ENCODE results near the gene HSPB2. TPM values are rescaled to one million over a fixed set of nuclear protein-coding genes. Genes with fewer than 3 reads are reported as not detected.

The HSPB2 gene, protein sequence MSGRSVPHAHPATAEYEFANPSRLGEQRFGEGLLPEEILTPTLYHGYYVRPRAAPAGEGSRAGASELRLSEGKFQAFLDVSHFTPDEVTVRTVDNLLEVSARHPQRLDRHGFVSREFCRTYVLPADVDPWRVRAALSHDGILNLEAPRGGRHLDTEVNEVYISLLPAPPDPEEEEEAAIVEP
- total RNA-seq = not detected in 2 replicates

DNA sequence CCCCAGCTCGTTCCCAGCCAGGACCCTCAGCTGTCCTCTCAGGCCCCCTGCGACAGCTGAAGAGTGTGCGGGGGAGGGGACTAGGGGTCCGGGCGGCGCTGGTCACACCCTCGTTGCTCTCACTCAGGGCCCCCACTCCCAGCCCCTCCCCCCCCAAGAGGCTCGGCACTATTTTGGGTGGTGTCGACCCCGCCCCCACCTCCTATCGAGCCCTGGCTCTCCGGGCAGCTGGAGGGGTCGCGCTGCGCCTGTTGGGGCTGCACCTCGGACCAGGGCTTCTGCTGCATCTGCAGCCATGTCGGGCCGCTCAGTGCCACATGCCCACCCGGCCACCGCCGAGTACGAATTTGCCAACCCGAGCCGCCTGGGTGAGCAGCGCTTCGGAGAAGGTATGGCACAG lies at the start of gene HSPB2:
HSPB2 (plus strand) TSS at position 200 of the 400 bp plus-strand sequence; CDS start at position 296, 96 bp downstream.

DNA sequence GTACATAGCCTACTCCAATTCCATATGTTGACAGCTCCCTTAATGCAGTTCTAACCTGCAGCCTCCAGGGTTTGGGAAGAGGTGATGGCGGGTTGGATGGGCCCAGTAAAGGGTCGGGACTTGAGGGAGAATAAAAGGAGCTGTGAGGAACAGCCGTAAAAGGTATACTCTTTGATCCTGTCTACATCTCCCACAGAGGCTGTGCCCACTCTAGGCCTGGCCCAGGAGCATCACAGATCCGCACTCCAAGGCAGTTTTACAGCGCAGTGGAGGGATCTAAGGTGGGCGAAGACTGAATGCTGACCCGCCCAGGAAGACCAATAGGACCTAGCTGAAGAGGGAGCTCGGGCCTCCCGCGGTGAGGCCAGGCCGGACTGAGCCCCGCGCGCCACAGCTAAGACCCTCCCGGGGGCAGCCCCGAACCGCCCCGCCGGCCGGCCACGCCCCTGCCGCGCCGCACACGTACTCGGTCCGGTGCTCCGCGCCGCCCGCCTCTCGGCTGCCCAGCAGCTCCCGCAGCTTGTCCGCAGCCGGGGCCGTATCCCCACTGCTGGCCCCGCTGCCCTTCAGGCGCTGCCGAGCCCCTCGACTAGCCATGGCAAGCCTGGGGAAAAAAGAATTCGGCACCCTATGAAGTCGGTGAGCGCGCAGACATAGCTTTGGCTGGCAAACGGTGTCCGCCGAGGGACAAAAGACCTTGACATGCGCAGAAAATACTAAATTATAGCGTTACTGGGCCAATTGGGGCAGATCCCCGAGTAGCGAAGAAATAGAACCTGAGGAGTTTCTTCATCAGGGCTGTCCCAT lies 41.4 kb upstream of the HSPB2 start, which contains the start of gene ALG9:
ALG9 (minus strand) TSS at position 696 of the 807 bp plus-strand sequence; CDS start at position 597, 99 bp downstream.

DNA sequence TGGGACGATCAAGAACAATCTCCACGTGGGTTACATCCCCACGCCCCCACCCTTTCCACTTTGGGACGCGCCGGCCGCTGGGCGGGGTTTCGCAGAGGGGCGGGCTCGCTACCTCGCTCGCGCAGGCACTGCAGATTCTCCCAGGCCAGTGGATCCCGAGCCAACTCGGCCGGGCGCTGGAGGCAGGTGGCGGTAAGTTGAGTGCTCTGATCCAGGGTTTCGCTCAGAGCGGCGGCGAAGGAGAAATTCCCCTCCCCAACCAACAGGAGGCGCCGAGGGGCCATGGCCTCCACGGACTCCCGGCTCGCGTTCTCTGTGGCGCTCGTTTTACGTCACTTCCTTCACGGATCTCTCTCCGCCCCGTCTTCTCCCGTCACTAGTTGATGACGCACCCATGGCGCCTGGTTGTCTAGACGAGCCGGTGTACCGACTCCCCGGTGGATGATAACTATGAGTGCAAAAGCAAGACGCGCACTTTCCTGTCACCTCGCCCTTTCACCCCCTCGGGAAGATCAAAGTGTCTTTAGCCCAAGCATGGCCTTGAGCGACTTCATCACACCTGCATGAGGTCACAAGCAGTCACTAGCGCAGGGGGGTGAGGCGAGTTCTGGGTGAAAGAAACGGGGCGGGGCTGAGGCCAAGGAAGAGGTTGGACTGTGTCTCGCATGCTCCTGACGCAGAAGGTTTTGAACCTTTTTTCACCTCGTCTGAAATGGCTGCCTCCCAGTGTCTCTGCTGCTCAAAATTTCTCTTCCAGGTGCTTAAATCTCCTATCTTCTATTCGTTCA lies 33.5 kb upstream of the HSPB2 start, which contains the start of the genes CFAP68 and FDXACB1:
CFAP68 (plus strand) TSS at position 693 of the 788 bp plus-strand sequence; CDS start at position 713, 20 bp downstream.
FDXACB1 (minus strand) TSS at position 317 of the 788 bp plus-strand sequence; CDS start at position 284, 33 bp downstream.

DNA sequence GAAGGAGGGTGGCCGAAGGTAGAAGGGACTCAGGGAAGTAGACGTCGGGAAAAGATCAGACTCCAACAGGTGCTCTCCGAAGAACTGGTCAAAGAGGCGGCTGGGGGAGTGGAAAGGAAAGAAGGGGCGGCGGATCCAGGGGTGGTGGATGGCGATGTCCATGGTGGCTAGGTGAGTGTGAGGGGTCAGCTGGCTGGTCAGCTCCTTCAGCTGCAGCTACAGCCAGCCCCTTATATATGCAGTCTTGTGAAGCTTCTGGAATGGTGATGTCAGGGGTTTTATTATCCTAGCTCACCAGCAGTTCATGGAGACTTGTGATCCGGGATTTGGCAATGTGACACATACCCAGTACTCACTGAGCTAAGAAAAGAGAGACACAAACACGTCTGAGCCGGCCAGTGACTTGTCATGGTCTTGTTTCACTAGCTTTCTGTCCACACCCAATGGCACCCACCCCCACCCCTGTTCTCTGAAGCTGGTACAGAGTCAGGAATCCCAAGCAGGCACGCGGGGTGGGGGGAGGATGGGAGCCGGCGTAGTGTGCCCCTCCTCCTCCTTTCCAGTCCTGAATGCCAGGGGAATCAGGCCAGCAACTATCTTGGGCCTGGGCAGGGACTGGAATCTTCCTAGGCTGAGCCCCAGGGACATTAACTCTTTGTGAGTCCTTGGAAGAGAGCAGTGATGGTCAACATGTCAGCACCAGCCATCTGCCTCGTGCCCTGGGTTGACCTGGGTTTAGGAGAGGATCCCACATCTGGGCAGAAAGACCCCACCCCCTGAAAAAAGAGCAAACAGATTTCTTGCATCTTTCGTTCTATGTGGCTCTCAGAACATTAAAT lies 752 bp upstream of the HSPB2 start, which contains the start of gene CRYAB:
CRYAB (minus strand) TSS at position 208 of the 839 bp plus-strand sequence; CDS start at position 162, 46 bp downstream.

DNA sequence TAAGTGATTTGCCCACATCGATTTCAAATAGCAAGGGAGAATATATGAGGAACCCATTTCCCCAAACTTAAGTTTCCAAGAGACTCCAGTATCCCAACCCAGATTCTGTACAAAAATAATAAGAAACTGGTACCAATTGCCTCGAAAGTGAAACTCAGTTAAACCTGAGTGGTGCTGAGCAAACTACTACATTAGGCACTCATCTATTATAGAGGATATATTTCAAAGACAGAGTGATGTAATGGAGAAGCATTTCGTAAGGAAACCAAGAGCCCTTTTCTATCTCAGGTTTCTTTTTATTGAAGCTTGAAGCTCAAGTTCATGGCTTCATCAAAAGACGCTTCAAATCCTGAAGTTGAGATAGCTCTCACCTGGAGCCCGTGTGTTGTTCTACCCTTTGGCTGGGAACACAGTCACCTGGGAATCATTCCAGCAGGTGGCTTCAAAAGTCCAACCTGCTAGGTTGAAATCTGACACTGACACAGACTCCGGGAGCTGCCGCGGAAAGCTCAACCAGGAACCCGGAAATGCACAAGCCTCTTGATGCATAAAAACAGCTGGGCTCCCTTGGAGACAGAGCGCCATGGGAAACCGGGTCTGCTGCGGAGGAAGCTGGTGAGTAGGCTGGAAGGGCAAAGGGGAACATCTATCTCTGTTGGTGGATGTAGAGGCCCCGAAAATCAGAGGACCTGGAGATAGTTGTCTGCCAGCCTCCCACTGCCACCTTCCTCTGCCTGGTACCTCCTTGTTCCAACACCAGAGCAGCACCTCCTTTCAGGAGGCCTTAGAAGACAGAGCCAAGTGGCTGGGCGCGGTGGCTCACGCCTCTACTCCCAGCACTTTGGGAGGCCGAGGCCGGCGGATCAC lies 6.1 kb downstream of the HSPB2 start, which contains the start of gene C11orf52:
C11orf52 (plus strand) TSS at position 524 of the 867 bp plus-strand sequence; CDS start at position 584, 60 bp downstream.

Small RNA genes within 50 kb of the gene (small RNA-seq; reads per million reads assigned to genes)
- gene C11orf52 (ENCODE audit: low replicate concordance) (not detected), gene GNG5P3 (ENCODE audit: low replicate concordance) (not detected), gene RNA5SP351 (ENCODE audit: low replicate concordance) (not detected), gene RPL37AP8 (ENCODE audit: low replicate concordance) (not detected)

Other genes starting within 250 kb of the HSPB2 start
- 15.8 and 36.1 TPM in 2 replicates for gene PPP2R1B, start 146.3 kb upstream of the HSPB2 start, total RNA-seq
- gene ALG9, start 41.2 kb upstream of the HSPB2 start, total RNA-seq = 31.3 and 52.7 TPM in 2 replicates
- gene FDXACB1, start 33.6 kb upstream of the HSPB2 start, total RNA-seq = 1.5 and 7.4 TPM in 2 replicates
- 9.3 and 11.2 TPM in 2 replicates for gene CFAP68, start 33.2 kb upstream of the HSPB2 start, total RNA-seq
- gene CRYAB, start 964 bp upstream of the HSPB2 start, total RNA-seq = 0.66 and 2.4 TPM in 2 replicates
- not detected in 2 replicates for gene C11orf52, start 6.2 kb downstream of the HSPB2 start, total RNA-seq
- gene DIXDC1, start 24.6 kb downstream of the HSPB2 start, total RNA-seq = 7.4 and 16.3 TPM in 2 replicates
- 35.0 and 63.6 TPM in 2 replicates for gene DLAT, start 112.7 kb downstream of the HSPB2 start, total RNA-seq
- 1.0 and 1.5 TPM in 2 replicates for gene PIH1D2, start 161.3 kb downstream of the HSPB2 start, total RNA-seq
- gene NKAPD1, start 161.6 kb downstream of the HSPB2 start, total RNA-seq = 21.9 and 24.3 TPM in 2 replicates
- gene TIMM8B, start 174.0 kb downstream of the HSPB2 start, total RNA-seq = 22.1 and 33.9 TPM in 2 replicates
- 84.0 and 105 TPM in 2 replicates for gene SDHD, start 174.1 kb downstream of the HSPB2 start, total RNA-seq